SK-N-SH (cell line): Measurements from ENCODE around the gene MARK3.
A peak's percentile ranks its signal among the peaks of the same experiment; 100 is the strongest.

Source experiments
- EZH2phosphoT487 ChIP-seq: fragments of 200-600 bp; sonication (generic); IDR thresholded peaks from 2 replicates; pipeline ENCODE4 v1.6.1; 2017; ENCODE audit warnings: low read depth, mixed run types, mild to moderate bottlenecking, antibody characterized with exemption, moderate library complexity, borderline replicate concordance
- MXI1 ChIP-seq: IDR thresholded peaks from 2 replicates; pipeline ENCODE4 v1.6.1; 2012; ENCODE audit warnings: mild to moderate bottlenecking, low read depth, low read length, improper control_type of control experiment
- POLR2AphosphoS5 ChIP-seq: IDR thresholded peaks from 2 replicates; pipeline ENCODE4 v1.6.1; 2012; ENCODE audit warnings: low read depth, low read length
- RCOR1 ChIP-seq: fragments of 150-350 bp; IDR thresholded peaks from 2 replicates; pipeline ENCODE4 v1.6.1; 2017; ENCODE audit warnings: antibody characterized with exemption, low read length
- RFX5 ChIP-seq: IDR thresholded peaks from 2 replicates; pipeline ENCODE4 v1.6.1; 2012; ENCODE audit warnings: mild to moderate bottlenecking, improper control_type of control experiment, low read length
- SIN3A ChIP-seq: IDR thresholded peaks from 2 replicates; pipeline ENCODE4 v1.6.1; 2012; ENCODE audit warnings: low read depth, mild to moderate bottlenecking, low read length, moderate library complexity, borderline replicate concordance
- TF ChIP-seq, protein P1 (sequence below): fragments of 200-600 bp; sonication (generic); IDR thresholded peaks from 2 replicates; pipeline ENCODE4 v1.6.1; 2017; ENCODE audit warnings: antibody characterized with exemption, mild to moderate bottlenecking, moderate library complexity
- TF ChIP-seq, protein P2 (sequence below): IDR thresholded peaks from 2 replicates; pipeline ENCODE4 v1.4.0; 2012; ENCODE audit warnings: low read depth
- TF ChIP-seq, protein P3 (sequence below): IDR thresholded peaks from 2 replicates; pipeline ENCODE4; 2012

DNA sequence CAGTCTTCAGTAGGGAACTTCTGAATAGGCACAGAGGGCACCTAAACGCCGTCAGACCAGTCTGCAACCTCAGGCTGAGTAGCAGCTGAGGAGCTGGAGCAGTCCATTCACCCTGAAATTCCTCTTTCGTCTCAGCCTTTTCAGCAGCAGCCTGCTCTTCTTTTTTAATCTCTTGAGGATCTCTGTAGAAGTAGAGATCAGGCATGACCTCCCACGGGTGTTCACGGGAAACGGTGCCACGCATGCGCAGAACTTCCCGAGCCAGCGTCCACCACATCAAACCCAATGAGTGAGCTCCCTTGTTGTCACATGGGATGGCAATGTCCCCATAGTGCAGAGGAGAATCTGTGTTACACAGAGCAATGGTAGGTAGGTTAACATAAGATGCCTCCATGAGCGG lies 11.1 kb upstream of the MARK3 start:
- TF ChIP-seq, protein P1, sequence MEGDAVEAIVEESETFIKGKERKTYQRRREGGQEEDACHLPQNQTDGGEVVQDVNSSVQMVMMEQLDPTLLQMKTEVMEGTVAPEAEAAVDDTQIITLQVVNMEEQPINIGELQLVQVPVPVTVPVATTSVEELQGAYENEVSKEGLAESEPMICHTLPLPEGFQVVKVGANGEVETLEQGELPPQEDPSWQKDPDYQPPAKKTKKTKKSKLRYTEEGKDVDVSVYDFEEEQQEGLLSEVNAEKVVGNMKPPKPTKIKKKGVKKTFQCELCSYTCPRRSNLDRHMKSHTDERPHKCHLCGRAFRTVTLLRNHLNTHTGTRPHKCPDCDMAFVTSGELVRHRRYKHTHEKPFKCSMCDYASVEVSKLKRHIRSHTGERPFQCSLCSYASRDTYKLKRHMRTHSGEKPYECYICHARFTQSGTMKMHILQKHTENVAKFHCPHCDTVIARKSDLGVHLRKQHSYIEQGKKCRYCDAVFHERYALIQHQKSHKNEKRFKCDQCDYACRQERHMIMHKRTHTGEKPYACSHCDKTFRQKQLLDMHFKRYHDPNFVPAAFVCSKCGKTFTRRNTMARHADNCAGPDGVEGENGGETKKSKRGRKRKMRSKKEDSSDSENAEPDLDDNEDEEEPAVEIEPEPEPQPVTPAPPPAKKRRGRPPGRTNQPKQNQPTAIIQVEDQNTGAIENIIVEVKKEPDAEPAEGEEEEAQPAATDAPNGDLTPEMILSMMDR: no peak
- TF ChIP-seq, protein P2, sequence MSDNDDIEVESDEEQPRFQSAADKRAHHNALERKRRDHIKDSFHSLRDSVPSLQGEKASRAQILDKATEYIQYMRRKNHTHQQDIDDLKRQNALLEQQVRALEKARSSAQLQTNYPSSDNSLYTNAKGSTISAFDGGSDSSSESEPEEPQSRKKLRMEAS: no peak
- TF ChIP-seq MXI1: peak; percentile 25; the same call in 1 of the 2 replicates
- no peak for TF ChIP-seq POLR2AphosphoS5
- TF ChIP-seq, protein P3, sequence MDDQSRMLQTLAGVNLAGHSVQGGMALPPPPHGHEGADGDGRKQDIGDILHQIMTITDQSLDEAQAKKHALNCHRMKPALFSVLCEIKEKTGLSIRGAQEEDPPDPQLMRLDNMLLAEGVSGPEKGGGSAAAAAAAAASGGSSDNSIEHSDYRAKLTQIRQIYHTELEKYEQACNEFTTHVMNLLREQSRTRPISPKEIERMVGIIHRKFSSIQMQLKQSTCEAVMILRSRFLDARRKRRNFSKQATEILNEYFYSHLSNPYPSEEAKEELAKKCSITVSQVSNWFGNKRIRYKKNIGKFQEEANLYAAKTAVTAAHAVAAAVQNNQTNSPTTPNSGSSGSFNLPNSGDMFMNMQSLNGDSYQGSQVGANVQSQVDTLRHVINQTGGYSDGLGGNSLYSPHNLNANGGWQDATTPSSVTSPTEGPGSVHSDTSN: no peak
- TF ChIP-seq EZH2phosphoT487: no peak
- no peak for TF ChIP-seq RCOR1
- no peak for TF ChIP-seq RFX5
- no peak for TF ChIP-seq SIN3A
